Measurements from ENCODE around the gene F10.

GRCh38 chr13:113172419-113172926 lies 49.9 kb downstream of the F10 start:
- TF ChIP-seq, protein P1, sequence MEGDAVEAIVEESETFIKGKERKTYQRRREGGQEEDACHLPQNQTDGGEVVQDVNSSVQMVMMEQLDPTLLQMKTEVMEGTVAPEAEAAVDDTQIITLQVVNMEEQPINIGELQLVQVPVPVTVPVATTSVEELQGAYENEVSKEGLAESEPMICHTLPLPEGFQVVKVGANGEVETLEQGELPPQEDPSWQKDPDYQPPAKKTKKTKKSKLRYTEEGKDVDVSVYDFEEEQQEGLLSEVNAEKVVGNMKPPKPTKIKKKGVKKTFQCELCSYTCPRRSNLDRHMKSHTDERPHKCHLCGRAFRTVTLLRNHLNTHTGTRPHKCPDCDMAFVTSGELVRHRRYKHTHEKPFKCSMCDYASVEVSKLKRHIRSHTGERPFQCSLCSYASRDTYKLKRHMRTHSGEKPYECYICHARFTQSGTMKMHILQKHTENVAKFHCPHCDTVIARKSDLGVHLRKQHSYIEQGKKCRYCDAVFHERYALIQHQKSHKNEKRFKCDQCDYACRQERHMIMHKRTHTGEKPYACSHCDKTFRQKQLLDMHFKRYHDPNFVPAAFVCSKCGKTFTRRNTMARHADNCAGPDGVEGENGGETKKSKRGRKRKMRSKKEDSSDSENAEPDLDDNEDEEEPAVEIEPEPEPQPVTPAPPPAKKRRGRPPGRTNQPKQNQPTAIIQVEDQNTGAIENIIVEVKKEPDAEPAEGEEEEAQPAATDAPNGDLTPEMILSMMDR (IDR thresholded peaks at IDR 0.05; ENCODE audit: poor library complexity), result no peak
- no peak for TF ChIP-seq EZH2phosphoT487 (IDR thresholded peaks at IDR 0.05; ENCODE audit: low read depth, severe bottlenecking, unreplicated experiment)
